CD4-positive, alpha-beta T cell treated with Interleukin-15 for 1 hour (primary cell): ENCODE results near the gene TMEM79.
"Not testable (repeated sequence)": the region's sequence is repeated elsewhere in the genome, so short reads cannot be mapped to it uniquely, and the experiment has no call there.

Experiments
- DNase-seq: peaks from one replicate; pipeline ENCODE4 v3.0.0-alpha.2; 2020

TMEM79 gene

DNA sequence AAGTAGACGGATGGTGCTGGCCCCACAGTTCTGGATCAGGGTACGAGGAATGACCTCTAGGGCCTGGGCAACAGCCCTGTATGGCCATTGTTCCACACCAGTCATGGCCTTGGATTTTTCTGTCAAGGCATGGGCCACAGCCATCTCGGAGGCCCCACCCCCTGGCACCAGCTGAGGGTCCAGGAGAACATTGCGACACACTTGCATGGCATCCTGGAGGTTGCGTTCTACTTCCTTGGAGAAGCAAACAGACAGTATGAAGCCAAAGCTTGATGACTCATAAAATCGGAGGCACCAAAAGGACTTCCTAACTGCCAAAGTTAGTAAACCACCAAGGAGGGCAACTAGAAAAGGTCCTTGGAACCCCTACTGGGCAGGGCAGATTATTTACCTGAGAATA lies 26.8 kb downstream of the TMEM79 start:
- DNase-seq = no peak

DNA sequence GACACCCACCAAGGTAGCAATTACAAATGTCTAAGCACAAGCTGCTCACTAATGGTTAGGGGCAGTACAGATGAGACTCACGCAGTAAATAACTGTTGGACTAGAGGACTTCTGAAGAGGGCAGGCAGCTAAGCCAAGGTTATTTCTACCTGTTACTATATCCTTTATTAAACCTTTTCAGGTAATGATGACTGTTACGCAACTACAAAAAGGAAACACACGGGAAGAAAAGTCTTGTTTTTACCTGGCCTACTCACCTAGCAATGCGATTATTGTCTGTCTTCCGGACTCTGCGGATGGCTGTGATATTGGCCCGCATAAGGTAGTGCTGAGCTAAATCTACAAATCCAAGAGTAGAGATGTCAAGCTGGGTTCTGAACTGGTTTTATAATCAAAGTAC lies 32.8 kb downstream of the TMEM79 start:
- DNase-seq = no peak

DNA sequence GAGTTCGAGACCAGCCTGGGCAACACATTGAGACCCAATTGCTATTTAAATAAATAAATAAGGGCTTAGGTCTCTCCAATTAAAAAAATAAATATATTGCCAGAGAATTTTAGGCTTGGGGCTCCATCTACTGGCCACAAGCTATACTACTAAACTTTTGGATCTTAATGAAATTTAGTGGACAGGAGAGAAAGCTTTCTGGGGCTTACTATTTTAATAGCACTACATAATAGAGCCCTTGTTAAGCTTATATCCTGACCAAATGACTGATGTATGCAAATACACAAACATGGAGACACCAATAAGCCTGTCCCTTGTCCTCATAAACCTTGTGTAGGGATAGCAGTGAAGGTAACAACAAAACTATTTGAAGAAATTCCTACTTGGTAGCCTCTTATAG lies 35.5 kb downstream of the TMEM79 start:
- DNase-seq = no peak

DNA sequence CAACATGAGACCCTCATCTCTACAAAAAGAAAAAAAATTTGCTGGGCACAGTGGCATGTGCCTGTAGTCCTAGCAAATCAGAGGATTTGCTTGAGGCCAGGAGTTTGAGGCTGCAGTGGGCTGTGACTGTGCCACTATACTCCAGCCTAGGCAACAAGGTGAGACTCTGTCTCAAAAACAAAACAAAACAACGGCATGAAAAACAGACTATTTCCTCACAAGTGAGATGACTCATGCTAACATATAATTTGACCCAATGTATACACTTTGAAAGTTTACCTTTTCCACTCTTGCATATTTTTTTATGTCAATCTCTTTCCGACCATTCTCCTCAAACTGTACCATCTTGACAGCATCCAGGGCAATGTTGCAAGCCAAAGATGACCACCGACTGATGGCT lies 36.4 kb downstream of the TMEM79 start:
- no peak for DNase-seq

DNA sequence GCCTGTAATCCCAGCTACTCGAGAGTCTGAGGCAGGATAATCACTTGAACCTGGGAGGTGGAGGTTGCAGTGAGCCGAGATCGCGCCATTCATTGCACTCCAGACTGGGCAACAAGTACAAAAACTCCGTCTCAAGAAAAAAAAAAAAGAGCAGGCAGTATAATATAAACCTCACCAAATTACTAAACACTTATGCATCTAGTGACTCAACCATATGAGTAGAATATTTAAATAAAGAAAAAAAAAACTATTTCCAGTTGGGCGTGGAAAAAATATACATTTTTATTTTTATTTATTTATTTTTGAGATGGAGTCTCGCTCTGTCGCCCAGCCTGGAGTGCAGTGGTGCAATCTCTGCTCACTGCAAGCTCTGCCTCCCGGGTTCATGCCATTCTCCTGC lies 39.1 kb downstream of the TMEM79 start:
- not testable (repeated sequence) for DNase-seq

DNA sequence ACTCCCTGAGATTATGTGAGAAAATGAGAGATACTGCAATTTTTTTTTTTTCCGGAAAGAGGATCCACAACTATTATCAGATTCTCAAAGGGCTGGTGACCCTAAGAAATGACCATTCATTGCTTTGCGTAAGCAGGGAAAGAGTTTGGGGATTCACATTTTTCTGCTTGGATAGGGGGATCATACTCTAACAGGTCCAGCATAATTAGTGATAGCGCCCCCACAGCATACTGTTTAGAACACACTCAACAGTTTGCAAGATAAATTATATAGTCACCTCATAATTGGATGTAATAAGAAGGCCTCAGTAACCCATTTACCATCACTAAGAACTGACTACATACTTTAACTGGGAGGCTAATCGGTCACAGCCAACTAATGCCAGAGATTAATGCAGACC lies 52.1 kb downstream of the TMEM79 start:
- DNase-seq = no peak

DNA sequence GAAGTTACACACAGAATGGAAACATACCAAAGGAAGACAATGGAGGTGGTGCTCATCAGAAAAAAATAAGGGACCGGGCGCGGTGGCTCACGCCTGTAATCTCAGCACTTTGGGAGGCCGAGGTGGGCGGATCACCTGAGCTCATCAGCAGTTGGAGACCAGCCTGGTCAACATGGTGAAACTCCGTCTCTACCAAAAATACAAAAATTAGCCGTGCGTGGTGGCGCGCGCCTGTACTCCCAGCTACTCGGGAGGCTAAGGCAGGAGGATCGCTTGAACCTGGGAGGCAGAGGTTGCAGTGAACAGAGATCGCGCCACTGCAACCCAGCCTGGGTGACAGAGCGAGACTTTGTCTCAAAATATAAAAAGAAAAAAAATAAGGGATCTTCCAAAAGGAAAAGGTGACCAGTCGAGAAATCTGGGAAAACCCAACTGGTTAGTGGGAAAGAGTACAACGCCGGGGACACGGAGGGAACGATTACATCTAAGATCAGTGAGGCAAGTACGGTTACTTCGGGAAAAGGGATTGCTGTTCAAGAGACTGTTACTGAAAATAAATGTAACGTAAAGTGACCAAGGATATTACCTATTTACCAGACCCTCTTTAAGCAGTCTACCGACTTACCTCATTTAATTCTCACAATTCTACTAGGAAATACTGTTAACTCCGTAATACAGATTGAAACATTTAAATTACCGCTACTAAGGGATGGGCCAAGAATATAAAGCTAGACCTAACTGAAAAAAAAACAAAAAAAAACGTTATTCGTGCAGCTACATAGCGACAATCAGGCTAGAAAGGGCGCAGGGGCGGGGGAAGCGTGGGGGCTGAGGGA lies 53.1 kb downstream of the TMEM79 start:
- no peak for DNase-seq

DNA sequence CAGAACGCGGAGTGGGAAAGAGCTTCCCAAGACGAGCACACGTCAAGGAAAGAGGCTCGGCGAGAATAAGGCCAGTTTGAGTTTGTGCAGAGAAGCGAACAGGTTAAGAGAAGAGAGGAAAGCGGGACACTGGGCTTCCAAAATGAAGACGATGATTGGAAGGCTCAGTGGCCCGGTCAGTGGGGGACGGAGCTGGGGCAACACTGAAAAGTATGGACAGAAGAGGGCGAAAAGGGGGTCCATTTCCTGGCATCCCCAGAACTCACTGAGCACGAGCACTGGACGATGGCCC lies 53.7 kb downstream of the TMEM79 start:
- no peak for DNase-seq

DNA sequence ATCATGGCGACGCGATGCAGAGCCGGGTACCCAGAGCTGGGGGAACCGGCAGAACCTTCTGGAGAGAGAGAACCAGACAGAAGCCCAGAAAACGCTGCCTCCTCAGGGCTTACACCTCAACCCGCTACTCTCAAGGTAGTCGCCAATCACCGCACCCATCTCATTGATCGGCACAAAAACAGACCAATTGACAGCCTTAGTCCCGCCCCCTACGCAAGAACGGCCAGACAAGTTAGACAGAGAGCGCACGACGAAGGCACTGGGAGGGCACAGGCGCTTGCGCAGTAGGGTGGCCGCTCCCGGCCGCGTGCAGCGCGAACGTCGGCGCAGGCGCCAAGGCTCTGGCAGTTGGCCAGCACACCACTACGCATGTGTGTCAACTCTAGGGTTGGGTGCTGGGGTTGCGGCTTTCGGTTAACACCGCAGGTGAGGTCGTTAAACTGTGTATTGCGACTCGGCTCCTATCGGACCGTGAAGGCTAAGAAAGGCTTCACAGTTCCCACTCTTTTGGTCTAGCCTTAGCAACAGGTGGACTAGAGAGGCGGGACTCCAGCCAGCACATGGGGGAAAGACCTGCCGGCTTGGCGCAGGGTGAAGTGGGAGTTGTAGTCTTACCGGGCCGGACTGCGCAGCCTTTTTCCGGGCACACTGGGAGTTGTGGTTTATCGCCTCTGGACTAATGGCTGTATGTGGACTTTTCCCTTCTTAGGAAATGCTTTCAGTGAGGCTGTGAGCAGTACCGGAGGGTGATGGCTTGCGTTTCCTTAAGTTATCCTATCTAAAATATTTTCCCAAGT lies 54.3 kb downstream of the TMEM79 start, which contains the start of the genes CCT3 and TSACC:
TSS of gene CCT3 (minus strand) at position 113 of the 797 bp plus-strand sequence. CDS start at position 5, 108 bp downstream.
TSS of gene TSACC (plus strand) at position 347 of the 797 bp plus-strand sequence. CDS start 1,232 bp downstream, outside the sequence.
- peak; percentile 100 for DNase-seq
